Lower leg skin (tissue), 3 donors: ENCODE measurements around the gene TMC1.

Experiments
- POLR2A ChIP-seq, 2 donors: fragments of 450-650 bp; IDR thresholded peaks; one replicate each; pipeline ENCODE4 v1.6.1; 2016 to 2017; ENCODE audit warnings: antibody characterized with exemption in 2 of 2, mild to moderate bottlenecking in 1 of 2, moderate library complexity in 1 of 2
- TF ChIP-seq, protein P1 (sequence below), 3 donors: fragments of 450-650 bp; IDR thresholded peaks; one replicate each; pipeline ENCODE4 v1.5.1; 2016; ENCODE audit warnings: antibody characterized with exemption in 3 of 3, mild to moderate bottlenecking in 3 of 3, moderate library complexity in 2 of 3

DNA sequence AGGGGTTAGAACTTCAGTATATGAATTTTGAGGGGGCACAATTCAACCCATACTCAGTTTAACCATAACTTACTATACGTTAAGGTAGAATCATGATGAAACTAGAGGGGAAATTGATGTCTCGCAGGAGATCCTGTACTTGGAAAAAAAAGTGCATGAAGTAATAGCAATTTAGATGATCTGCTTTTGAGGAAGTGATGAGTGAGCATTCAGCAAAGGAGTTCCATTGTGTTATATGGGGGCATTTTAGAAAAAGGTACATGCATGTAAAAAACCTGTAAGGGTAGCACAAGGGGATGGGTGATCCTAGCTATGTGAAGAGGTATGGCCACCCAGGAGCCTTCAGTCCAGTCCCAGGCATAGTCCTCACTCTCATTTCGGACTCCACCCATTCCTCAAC lies 14.8 kb upstream of the TMC1 start:
- TF ChIP-seq, protein P1, sequence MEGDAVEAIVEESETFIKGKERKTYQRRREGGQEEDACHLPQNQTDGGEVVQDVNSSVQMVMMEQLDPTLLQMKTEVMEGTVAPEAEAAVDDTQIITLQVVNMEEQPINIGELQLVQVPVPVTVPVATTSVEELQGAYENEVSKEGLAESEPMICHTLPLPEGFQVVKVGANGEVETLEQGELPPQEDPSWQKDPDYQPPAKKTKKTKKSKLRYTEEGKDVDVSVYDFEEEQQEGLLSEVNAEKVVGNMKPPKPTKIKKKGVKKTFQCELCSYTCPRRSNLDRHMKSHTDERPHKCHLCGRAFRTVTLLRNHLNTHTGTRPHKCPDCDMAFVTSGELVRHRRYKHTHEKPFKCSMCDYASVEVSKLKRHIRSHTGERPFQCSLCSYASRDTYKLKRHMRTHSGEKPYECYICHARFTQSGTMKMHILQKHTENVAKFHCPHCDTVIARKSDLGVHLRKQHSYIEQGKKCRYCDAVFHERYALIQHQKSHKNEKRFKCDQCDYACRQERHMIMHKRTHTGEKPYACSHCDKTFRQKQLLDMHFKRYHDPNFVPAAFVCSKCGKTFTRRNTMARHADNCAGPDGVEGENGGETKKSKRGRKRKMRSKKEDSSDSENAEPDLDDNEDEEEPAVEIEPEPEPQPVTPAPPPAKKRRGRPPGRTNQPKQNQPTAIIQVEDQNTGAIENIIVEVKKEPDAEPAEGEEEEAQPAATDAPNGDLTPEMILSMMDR (IDR thresholded peaks at IDR 0.05) = no peak
- TF ChIP-seq POLR2A (IDR thresholded peaks at IDR 0.05) = no peak
